ENCODE data around the gene TAF8. TPM values are rescaled to one million over a fixed set of nuclear protein-coding genes. Genes with fewer than 3 reads are reported as not detected.

TAF8 gene
- total RNA-seq, 4 donors from 2014 or later: 22.7 to 48.8 (median 26.1) TPM

DNA sequence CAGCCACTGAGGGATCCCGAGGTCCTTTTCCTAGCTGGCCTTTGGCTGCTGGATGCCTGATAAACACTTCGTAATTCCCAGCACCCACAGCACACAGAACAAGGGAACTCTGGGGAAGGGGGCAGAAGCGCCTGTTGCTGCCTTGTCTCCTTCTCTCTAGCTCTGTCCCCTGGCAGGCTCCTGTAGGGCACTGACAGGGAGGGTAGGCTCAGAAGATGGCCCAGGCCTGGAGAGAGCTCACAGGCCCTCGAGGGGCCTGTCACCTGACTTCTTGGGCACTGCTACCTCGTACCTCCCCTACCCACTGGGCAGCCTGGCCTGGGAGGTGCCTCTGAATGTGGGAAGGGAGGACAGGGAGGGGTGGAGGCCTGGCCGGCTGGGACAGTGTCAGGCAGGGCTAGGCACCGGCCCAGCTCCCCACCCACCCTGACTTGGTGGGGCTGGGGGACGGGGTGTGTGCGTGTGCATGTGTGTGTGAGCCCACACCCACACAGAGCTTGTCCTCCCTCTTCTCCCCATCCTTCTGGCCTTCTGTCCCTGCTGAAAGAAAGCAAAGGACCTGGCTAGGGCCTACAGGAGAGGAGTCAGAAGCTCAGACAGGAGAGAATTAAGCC lies 74.0 kb downstream of the TAF8 start:
- TF ChIP-seq, protein P1, sequence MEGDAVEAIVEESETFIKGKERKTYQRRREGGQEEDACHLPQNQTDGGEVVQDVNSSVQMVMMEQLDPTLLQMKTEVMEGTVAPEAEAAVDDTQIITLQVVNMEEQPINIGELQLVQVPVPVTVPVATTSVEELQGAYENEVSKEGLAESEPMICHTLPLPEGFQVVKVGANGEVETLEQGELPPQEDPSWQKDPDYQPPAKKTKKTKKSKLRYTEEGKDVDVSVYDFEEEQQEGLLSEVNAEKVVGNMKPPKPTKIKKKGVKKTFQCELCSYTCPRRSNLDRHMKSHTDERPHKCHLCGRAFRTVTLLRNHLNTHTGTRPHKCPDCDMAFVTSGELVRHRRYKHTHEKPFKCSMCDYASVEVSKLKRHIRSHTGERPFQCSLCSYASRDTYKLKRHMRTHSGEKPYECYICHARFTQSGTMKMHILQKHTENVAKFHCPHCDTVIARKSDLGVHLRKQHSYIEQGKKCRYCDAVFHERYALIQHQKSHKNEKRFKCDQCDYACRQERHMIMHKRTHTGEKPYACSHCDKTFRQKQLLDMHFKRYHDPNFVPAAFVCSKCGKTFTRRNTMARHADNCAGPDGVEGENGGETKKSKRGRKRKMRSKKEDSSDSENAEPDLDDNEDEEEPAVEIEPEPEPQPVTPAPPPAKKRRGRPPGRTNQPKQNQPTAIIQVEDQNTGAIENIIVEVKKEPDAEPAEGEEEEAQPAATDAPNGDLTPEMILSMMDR (IDR thresholded peaks at IDR 0.05; ENCODE audit: low read depth): no peak

DNA sequence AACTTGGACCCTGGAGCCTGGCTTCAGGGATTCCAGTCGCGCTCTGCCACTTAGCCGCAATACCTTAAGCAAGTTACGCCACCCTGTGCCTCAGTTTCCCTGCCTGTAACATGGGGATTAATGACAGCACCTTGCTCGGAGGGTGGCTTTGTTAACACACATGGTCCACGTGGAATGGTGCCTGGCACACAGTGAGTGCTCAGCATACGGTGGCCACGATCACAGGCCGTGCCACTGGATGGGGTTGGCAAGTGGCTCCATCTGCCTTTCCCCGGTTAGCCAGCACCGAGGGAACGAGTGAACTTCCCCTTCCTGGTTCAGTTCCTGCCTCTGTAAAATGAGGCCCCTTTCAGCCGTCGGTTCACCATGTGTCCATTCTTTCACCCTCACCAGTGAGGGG lies 74.9 kb downstream of the TAF8 start:
- TF ChIP-seq, protein P1 (IDR thresholded peaks at IDR 0.05; ENCODE audit: low read depth): no peak

DNA sequence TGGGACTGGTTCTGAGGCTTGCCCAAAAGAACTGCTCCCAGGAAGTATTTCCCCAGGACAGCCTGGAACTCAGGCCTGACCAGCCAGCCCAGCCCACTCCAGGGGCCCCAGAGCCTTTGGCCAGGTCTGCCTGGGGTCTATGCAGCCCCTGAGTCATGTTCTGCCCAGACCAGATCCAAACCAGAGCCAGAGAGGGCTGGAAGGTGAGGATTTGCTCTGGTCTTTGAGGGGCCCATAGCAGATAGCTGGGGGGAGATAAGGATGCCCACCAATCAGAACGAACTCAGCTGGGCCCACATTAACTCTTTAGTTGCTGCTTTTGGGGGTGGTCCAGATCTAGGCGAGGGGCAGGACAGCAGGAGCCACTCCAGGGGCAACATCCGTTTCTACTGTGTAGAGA lies 75.3 kb downstream of the TAF8 start:
- TF ChIP-seq, protein P1 (IDR thresholded peaks at IDR 0.05; ENCODE audit: low read depth): no peak

DNA sequence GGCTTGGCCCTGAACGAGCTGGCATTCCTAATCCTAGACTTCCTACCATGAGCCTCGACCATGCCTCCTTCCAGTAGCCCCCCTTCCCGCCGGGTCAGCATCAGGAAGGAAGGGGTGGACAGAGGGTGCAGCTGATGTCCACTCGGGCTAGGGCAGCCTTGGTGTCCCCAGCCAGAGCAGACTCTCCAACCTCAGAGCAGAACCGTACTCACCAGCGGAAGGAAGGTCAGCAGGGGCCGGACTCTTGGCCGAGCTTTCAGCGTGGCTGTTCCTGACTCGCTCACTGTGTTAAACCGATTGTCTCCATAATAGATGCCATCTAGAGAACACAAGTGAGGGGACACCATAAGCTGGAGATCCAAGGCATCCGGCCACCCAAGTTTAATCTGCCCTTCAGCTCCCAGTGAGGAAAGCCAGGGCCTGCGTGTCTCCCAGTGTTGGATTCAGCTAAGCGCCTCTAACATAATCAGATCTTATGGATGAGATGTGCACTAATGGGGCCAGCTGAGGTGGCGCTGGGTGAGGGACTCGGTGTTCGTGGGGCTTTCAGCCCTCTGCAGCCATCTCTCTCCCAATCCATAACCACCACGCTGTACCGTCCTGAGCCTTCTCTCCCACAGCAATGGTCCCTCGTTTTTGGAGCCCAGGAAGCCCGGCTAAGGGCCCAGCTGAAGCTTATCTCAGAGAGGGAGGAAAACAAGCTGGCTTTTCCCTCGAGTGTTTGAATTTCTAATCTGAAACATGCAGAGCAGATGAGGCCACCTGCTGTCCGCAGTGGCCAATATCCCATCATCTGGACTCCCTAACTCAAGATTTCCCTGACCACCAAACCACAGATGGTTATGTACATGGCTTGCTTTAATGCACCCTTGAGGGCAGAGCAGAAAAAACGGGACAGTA lies 78.4 kb downstream of the TAF8 start:
- TF ChIP-seq, protein P1 (IDR thresholded peaks at IDR 0.05; ENCODE audit: low read depth): no peak

DNA sequence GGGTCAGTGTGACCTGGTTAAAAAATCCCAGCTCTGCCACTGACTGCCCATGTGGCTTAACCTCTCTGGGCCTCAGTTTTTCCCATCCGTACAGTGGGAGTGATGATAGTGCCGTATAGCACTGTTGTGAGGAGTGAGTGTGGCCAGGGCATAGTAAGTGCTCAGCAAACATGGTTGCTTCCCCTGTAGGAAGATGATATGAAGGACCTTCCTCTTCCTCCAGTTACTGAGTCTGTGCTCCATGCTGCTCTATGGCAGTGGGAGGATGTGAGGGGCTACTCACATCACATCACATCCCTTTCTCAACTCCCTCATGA lies 79.0 kb downstream of the TAF8 start:
- TF ChIP-seq, protein P1 (IDR thresholded peaks at IDR 0.05; ENCODE audit: low read depth): no peak

DNA sequence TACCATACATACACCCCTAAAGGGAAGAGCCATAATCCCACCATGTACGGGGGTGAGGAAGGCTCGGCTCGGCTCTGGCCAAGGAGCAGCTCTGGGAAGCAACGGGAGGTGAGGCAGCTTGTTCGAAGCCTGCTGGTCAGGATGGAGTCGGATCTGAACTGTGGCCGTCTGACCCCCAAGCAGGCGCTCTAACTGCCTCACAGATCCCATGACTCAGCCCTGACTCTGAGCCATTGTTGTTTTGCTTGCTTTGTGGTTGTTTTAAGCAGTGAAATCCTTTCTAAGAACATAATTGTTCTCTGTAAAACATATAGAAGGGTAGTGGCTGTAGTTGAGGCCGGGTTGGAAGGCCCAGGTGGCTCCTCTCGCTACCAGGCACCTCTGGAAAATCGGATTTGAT lies 81.2 kb downstream of the TAF8 start:
- TF ChIP-seq, protein P1 (IDR thresholded peaks at IDR 0.05; ENCODE audit: low read depth): no peak

DNA sequence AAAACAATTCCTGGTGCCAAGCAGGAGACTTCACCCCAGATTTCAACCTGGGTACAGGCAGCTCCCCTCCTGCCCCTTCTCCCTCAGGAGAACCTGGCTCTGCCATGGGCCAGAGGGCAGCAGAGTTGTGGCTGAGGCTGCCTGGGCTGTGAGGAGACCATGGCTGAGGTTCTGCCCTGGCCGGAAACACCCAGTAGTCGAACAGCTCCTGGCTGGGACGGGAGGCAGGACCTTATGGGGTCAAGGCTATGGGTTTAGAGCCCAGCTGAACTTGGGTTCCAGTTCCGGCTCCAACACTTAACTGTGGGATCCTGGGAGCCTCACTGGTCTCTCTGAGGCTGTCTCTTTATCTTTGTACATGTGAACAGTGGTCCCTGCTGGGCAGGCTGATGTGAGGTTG lies 83.6 kb downstream of the TAF8 start:
- TF ChIP-seq, protein P1 (IDR thresholded peaks at IDR 0.05; ENCODE audit: low read depth): no peak
